Measurements from ENCODE around the gene FLYWCH1.

DNA sequence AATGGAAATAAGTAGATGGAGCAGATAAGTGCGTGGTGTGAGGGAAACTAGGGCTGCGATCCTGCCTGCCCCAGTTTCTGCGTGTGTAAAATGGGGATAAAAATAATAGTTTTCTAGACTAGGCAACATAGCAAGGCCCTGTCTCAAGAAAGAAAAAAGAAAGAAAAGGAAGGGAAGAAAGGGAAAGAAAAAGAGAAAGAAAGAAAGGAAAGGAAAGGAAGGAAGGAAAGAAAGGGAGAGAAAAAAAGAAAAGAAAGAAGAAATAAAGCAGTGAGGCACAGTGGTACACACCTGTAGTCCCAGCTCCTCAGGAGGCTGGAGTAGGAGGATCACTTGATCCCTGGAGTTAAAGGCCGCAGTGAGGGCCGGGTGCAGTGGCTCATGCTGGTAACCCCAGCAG lies 70.7 kb downstream of the FLYWCH1 start:
- TF ChIP-seq, protein P1, sequence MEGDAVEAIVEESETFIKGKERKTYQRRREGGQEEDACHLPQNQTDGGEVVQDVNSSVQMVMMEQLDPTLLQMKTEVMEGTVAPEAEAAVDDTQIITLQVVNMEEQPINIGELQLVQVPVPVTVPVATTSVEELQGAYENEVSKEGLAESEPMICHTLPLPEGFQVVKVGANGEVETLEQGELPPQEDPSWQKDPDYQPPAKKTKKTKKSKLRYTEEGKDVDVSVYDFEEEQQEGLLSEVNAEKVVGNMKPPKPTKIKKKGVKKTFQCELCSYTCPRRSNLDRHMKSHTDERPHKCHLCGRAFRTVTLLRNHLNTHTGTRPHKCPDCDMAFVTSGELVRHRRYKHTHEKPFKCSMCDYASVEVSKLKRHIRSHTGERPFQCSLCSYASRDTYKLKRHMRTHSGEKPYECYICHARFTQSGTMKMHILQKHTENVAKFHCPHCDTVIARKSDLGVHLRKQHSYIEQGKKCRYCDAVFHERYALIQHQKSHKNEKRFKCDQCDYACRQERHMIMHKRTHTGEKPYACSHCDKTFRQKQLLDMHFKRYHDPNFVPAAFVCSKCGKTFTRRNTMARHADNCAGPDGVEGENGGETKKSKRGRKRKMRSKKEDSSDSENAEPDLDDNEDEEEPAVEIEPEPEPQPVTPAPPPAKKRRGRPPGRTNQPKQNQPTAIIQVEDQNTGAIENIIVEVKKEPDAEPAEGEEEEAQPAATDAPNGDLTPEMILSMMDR (IDR thresholded peaks at IDR 0.05), result no peak
- TF ChIP-seq TEAD4 (CRISPR knock-in tag; IDR thresholded peaks at IDR 0.05), result no peak

Measured in WTC11 (cell line).